Measurements from ENCODE around the gene DDT.

- TF ChIP-seq CTCF (IDR thresholded peaks at IDR 0.05; ENCODE audit: insufficient read depth, low read length) (no peak), POLR2AphosphoS5 (IDR thresholded peaks at IDR 0.05; ENCODE audit: low read depth) (no peak), REST (IDR thresholded peaks at IDR 0.05; ENCODE audit: insufficient replicate concordance, low read depth) (no peak)
Observed at GRCh38 chr22:24003887-24004286, 29.6 kb upstream of the DDT start.

Data from HL-60 (cell line).